T follicular helper cell (primary cell): ENCODE data around the gene BMX.

ENCODE experiments used
- DNase-seq: peaks from one replicate; pipeline ENCODE4 v3.0.0-alpha.2; 2020; ENCODE audit warnings: low read depth

The BMX gene

DNA sequence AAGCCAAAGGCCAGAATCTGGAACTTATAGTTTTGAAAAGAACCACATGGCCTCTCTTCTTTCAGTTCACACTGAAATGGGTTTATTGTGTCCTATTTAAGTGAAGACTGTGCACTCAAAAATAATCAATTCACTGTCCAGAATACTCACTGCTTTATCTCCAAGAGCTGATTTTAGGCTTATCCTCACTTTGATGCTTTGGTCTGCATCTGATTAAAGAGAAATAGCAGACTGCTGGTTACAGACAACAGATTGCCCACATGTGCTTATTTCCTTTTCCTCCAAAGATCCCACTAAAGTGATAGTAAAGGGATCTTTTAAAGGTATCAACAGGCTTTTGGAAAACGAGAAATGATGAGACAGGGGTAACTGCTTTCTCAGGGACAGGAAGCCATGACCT lies 69.5 kb downstream of the BMX start:
- DNase-seq = no peak

GRCh38 chrX:15574017-15574416 lies 73.4 kb downstream of the BMX start:
- no peak for DNase-seq

- DNase-seq = no peak
Measured at GRCh38 chrX:15576019-15576418, 75.4 kb downstream of the BMX start.

- no peak for DNase-seq
Measured at GRCh38 chrX:15579778-15580747, 79.5 kb downstream of the BMX start.

- no peak for DNase-seq
Measured at GRCh38 chrX:15594371-15594770, 93.8 kb downstream of the BMX start.

GRCh38 chrX:15598026-15598425 lies 97.4 kb downstream of the BMX start:
- no peak for DNase-seq

DNA sequence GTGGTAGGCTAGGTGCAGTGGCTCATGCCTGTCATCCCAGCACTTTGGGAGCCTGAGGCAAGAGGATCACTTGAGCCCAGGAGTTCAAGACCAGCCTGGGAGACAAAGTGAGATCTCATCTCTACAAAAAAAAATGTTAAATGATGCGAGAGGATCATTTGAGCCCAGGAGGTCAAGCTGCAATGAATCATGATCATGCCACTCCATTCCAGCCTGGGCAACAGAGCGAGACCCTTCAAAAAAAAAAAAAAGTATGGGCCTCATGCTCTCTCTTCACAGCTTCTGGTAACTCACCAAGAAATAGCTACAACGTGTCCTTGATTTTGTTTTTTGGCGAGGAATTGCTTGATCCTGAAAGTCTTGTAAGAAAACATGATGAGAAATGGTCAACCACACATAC lies 98.9 kb downstream of the BMX start:
- no peak for DNase-seq

- DNase-seq = no peak
Measured at GRCh38 chrX:15600049-15600448, 99.4 kb downstream of the BMX start.

DNA sequence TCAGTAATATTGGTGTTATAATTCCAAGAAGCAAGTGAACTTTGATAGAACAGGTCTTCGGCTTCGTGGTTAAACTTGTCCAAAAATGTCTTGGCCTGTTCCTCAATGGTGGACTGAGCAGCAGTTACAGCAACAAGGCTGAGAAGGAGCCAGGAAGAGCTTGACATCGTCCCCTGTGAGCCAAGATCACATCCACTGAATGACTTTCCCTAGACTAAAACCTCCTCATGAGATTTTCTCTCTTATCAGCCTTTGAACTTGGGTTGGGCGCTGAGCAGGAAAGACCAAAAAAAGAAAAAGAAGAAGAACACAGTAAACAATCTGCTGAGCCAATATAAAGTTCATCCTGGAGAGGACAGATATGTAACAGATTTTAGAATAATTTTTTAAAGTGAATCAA lies 100.1 kb downstream of the BMX start, which contains the start of gene ACE2:
ACE2 (minus strand) TSS at position 216 of the 400 bp plus-strand sequence; CDS start at position 167, 49 bp downstream.
- no peak for DNase-seq

DNA sequence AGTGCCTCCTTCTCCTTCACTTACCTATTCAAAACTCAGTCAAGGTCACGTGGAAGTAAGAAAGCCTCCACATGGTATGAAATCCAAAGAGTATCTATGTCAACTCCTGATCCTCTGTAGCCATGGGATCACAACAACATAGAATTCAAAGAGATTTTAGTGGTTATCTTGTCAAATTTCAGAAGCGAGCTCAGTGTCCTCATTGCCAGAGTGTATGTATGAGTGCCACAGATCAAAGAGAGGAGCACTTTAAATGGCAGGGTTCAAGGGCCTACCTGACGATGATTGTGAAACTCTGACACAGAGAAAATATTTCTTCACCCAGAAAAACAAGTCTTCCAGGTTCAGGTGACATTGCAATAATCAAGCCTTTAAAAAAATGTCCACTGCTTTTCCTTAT lies 101.3 kb downstream of the BMX start:
- DNase-seq = no peak

GRCh38 chrX:15602761-15603160 lies 102.2 kb downstream of the BMX start:
- DNase-seq = no peak

GRCh38 chrX:15605226-15605625 lies 104.6 kb downstream of the BMX start:
- no peak for DNase-seq
